Endothelial cell of umbilical vein (primary cell): Measurements from ENCODE around the gene PLCH1. TPM values are rescaled to one million over a fixed set of nuclear protein-coding genes. Genes with fewer than 3 reads are reported as not detected.

ENCODE experiments used
- BruUV-seq: library from RNA; stranded (reverse); fragments of 400-500 nt; replicated peaks from 2 replicates; lab custom pipeline; 2021; lab: Mats Ljungman, UMichigan
- CTCF ChIA-PET: fragments of 300-600, 350-600 bp; sonication (Branson Sonifier 250); formaldehyde crosslinking; loops from one replicate; lab custom pipeline; 2021; ENCODE audit warnings: antibody characterized with exemption, inconsistent platforms; lab: Charles Lee
- POLR2A ChIA-PET: fragments of 300-600, 350-600 bp; sonication (Branson Sonifier 250); formaldehyde crosslinking; loops from one replicate; lab custom pipeline; 2021; ENCODE audit warnings: antibody characterized with exemption, inconsistent platforms; lab: Charles Lee
- DNase-seq: peaks from one replicate; pipeline ENCODE4 v3.0.0-alpha.2; 2011; ENCODE audit warnings: low read depth, low spot score
- FAIRE-seq: peaks from 2 replicates; lab custom pipeline; 2011; peaks lifted over from hg19 to GRCh38; lab: Jason Lieb, UNC
- H2AFZ ChIP-seq: 2 replicates; pipeline ENCODE4 v1.6.0; 2012; ENCODE audit warnings: low read depth, low read length, control low read depth, inconsistent platforms
- H3K27ac ChIP-seq: 2 replicates; pipeline ENCODE4 v1.5.1; 2011; ENCODE audit warnings: low read depth, mild to moderate bottlenecking, control low read depth, low read length, moderate library complexity; ENCODE audit not compliant: insufficient read depth
- H3K27me3 ChIP-seq, 2 experiments: 2 replicates each; pipeline versions ENCODE4 v1.6.0 to v1.6.1; 2011; ENCODE audit warnings: low read length in 2 of 2, mixed read lengths in 1 of 2; ENCODE audit not compliant: control insufficient read depth in 2 of 2, insufficient read depth in 2 of 2
- H3K36me3 ChIP-seq, 2 experiments: 2 replicates in 1 of 2; 3 replicates in 1 of 2; pipeline ENCODE4 v1.5.1; 2011; ENCODE audit warnings: low read length in 2 of 2, mild to moderate bottlenecking in 1 of 2, moderate library complexity in 1 of 2; ENCODE audit not compliant: control insufficient read depth in 2 of 2, insufficient read depth in 2 of 2; ENCODE audit errors: extremely low read depth in 1 of 2
- H3K4me1 ChIP-seq: 3 replicates; pipeline ENCODE4 v1.5.1; 2011; ENCODE audit warnings: mild to moderate bottlenecking, low read length; ENCODE audit not compliant: control insufficient read depth, insufficient read depth; ENCODE audit errors: extremely low read depth
- H3K4me2 ChIP-seq: 2 replicates; pipeline ENCODE4 v1.6.1; 2011; ENCODE audit warnings: low read length, control low read depth, mixed read lengths; ENCODE audit not compliant: insufficient read depth
- H3K4me3 ChIP-seq, 3 experiments: fragments of 200-600 bp in 1 of 3; sonication (generic), shearing (Covaris generic) in 1 of 3; replicated peaks in 1 of 3; 2 replicates each; pipeline ENCODE4 v1.5.1; 2011 to 2016; ENCODE audit warnings: control low read depth in 3 of 3, low read length in 3 of 3, mild to moderate bottlenecking in 2 of 3, inconsistent platforms in 1 of 3, low read depth in 1 of 3, moderate library complexity in 1 of 3; ENCODE audit not compliant: insufficient read depth in 1 of 3
- H3K79me2 ChIP-seq: 2 replicates; pipeline ENCODE4 v1.6.0; 2012; ENCODE audit warnings: low read length, inconsistent platforms; ENCODE audit not compliant: control insufficient read depth, insufficient read depth
- H3K9ac ChIP-seq: replicated peaks from 2 replicates; pipeline ENCODE3; 2011; ENCODE audit warnings: low read length, control low read depth; ENCODE audit not compliant: insufficient read depth; ENCODE audit errors: extremely low read depth
- H3K9me1 ChIP-seq: replicated peaks from 3 replicates; pipeline ENCODE4 v1.6.0; 2011; ENCODE audit warnings: mild to moderate bottlenecking, low read length; ENCODE audit not compliant: control insufficient read depth, insufficient read depth; ENCODE audit errors: extremely low read depth
- H3K9me3 ChIP-seq: replicated peaks from 2 replicates; pipeline ENCODE4 v1.5.1; 2012; ENCODE audit warnings: low read length, inconsistent platforms; ENCODE audit not compliant: control insufficient read depth, insufficient read depth
- H4K20me1 ChIP-seq: replicated peaks from 2 replicates; pipeline ENCODE3; 2011; ENCODE audit warnings: mild to moderate bottlenecking, low read length; ENCODE audit not compliant: control insufficient read depth, insufficient read depth; ENCODE audit errors: extremely low read depth
- EZH2 ChIP-seq: IDR thresholded peaks from 2 replicates; pipeline ENCODE4 v1.6.1; 2012; ENCODE audit warnings: borderline replicate concordance, low read depth, mild to moderate bottlenecking, moderate library complexity, low read length, inconsistent platforms; ENCODE audit not compliant: severe bottlenecking
- FOS ChIP-seq: IDR thresholded peaks from 2 replicates; pipeline ENCODE4 v1.6.1; 2011; ENCODE audit warnings: mild to moderate bottlenecking, low read length, moderate library complexity, borderline replicate concordance; ENCODE audit not compliant: insufficient read depth
- GATA2 ChIP-seq: IDR thresholded peaks from 2 replicates; pipeline ENCODE4 v1.7.0; 2011; ENCODE audit warnings: low read depth, mild to moderate bottlenecking, moderate library complexity, mixed read lengths, low read length; ENCODE audit not compliant: insufficient read length, insufficient read depth
- MYC ChIP-seq: IDR thresholded peaks from one replicate; pipeline ENCODE4 v1.6.1; 2011; ENCODE audit warnings: mild to moderate bottlenecking, low read depth, low read length
- POLR2A ChIP-seq: IDR thresholded peaks from 2 replicates; pipeline ENCODE4 v1.6.1; 2012; ENCODE audit warnings: low read depth, mild to moderate bottlenecking, control low read depth, low read length
- POLR2AphosphoS5 ChIP-seq: IDR thresholded peaks from 2 replicates; pipeline ENCODE4 v1.6.1; 2012; ENCODE audit warnings: low read depth, mild to moderate bottlenecking, control low read depth, low read length, moderate library complexity; ENCODE audit not compliant: insufficient read depth
- dilution Hi-C: fragments of 300-500 bp; cut with MboI; formaldehyde crosslinking; loops from one replicate; pipeline ENCODE4 v1.15.0; 2019; ENCODE audit warnings: low sequenced_read_pairs; ENCODE audit not compliant: extremely low pct_ligation_motif_present
- intact Hi-C: fragments of 100-400 bp; cut with micrococcal nuclease; formaldehyde crosslinking; loops from one replicate; pipeline ENCODE4 v1.10.0; 2022
- polyA plus RNA-seq, 4 experiments: library from polyadenylated mRNA; depleted of rRNA in 3 of 4; stranded (reverse) in 3 of 4; unstranded in 1 of 4; fragments of >200 nt; gene quantifications; 2 replicates each; pipeline versions ENCODE4 v1.2.1 to v1.2.3, GENCODE V29; 2011 to 2012; ENCODE audit warnings: missing spikeins in 1 of 4
- total RNA-seq: library from RNA; stranded (reverse); gene quantifications from 2 replicates; pipeline ENCODE4 v1.2.3, GENCODE V29; 2021
- TF ChIP-seq, protein P1 (sequence below), 2 donors: IDR thresholded peaks; 1 replicate in 1 of 2; 2 replicates in 1 of 2; pipeline ENCODE4 v1.5.1; 2011; ENCODE audit warnings: low read length in 2 of 2, mild to moderate bottlenecking in 2 of 2, moderate library complexity in 2 of 2, control low read depth in 1 of 2, inconsistent platforms in 1 of 2, low read depth in 1 of 2; ENCODE audit not compliant: insufficient read depth in 1 of 2; ENCODE audit errors: extremely low read depth in 1 of 2
- TF ChIP-seq, protein P2 (sequence below): IDR thresholded peaks from 2 replicates; pipeline ENCODE4 v1.6.1; 2011; ENCODE audit not compliant: insufficient read depth, insufficient read length

The PLCH1 gene
- total and polyA plus RNA-seq, 2 donors (not counting 3 experiments of a cell fraction or from before 2014, with no cell fraction given), result 0.03 TPM; not detected in 1

DNA sequence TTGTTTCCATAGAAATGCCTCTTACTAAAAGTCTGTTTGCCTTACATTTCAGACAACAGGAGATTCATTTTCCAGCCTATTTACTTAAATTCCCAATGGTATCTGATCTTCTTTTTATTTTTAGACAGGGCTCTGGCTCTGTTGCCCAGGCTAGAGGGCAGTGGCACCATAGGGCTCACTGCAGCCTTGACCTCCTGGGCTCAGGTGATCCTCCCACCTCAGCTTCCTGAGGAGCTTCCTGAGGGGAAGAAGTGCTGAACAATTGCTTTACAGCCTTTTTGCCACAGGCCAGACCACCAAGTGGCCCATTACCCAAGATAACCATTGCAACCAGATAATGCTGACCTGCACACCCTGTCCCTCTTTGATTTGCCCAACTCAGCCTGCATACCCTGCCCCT is 126.3 kb downstream of the PLCH1 start:
- dilution Hi-C loops, result no loop called here
- Histone ChIP-seq H3K36me3 (no peaks in the 10 kb centered on the region), H2AFZ (no peak overlapping the region), H3K4me3 (no peak overlapping the region), H3K9me3 (no peaks in the 10 kb centered on the region), H4K20me1 (no peaks in the 10 kb centered on the region), H3K9me1 (no peaks in the 10 kb centered on the region), H3K9ac (no peak overlapping the region), H3K27me3 (no peaks in the 10 kb centered on the region), H3K4me2 (no peak overlapping the region), H3K27ac (no peak overlapping the region), H3K79me2 (no peaks in the 10 kb centered on the region), H3K4me1 (no peaks in the 10 kb centered on the region)
- no TSS peak for BruUV-seq
- POLR2A ChIA-PET, result no interaction called here
- DNase-seq, result no peak
- intact Hi-C loops, result no loop called here
- no peak for FAIRE-seq
- TF ChIP-seq, protein P1, sequence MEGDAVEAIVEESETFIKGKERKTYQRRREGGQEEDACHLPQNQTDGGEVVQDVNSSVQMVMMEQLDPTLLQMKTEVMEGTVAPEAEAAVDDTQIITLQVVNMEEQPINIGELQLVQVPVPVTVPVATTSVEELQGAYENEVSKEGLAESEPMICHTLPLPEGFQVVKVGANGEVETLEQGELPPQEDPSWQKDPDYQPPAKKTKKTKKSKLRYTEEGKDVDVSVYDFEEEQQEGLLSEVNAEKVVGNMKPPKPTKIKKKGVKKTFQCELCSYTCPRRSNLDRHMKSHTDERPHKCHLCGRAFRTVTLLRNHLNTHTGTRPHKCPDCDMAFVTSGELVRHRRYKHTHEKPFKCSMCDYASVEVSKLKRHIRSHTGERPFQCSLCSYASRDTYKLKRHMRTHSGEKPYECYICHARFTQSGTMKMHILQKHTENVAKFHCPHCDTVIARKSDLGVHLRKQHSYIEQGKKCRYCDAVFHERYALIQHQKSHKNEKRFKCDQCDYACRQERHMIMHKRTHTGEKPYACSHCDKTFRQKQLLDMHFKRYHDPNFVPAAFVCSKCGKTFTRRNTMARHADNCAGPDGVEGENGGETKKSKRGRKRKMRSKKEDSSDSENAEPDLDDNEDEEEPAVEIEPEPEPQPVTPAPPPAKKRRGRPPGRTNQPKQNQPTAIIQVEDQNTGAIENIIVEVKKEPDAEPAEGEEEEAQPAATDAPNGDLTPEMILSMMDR (IDR thresholded peaks at IDR 0.05; ENCODE audit: extremely low read depth in 1 of 2, insufficient read depth in 1 of 2, low read depth in 1 of 2, low read length in 2 of 2), result no peak
- TF ChIP-seq POLR2AphosphoS5 (no peak), GATA2 (no peak)
- CTCF ChIA-PET, result no interaction called here

DNA sequence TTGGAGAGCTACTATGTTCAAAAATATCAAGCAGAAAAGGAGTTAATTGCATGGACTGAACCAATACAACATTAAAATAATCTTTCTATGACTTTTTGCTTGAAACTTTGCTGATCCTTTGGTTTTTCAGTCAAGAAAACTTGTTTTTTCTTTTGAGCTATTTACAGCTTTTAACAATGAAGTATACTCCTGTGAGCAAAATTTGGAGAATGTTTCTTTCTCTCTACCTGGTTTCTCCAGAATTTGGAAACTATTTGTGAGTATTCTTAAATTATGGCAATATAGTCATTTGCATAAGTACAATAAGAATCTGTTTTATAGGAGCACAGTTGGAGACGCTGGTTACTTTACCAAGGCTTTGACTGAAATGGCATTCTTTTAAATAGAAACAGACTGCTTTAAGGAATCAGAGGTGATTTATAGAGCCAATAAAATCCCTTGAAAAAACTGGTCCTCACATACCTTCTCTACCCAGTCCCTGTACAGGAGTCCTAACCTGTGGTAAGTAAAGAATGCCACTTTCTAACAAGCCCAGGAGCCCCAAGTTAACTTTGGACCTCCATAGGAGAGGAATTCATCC is 127.4 kb downstream of the PLCH1 start:
- Histone ChIP-seq H3K4me3 (no peak overlapping the region), H3K4me2 (no peak overlapping the region), H3K9me1 (no peaks in the 10 kb centered on the region), H3K9me3 (no peaks in the 10 kb centered on the region), H3K27ac (no peak overlapping the region), H2AFZ (no peak overlapping the region), H3K79me2 (no peaks in the 10 kb centered on the region), H3K4me1 (no peaks in the 10 kb centered on the region), H3K27me3 (no peaks in the 10 kb centered on the region), H3K36me3 (no peaks in the 10 kb centered on the region), H3K9ac (no peak overlapping the region), H4K20me1 (no peaks in the 10 kb centered on the region)
- no peak for DNase-seq
- no peak for TF ChIP-seq MYC
- TF ChIP-seq FOS, result no peak
- TF ChIP-seq, protein P2, sequence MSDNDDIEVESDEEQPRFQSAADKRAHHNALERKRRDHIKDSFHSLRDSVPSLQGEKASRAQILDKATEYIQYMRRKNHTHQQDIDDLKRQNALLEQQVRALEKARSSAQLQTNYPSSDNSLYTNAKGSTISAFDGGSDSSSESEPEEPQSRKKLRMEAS, result no peak
- no peak for TF ChIP-seq POLR2AphosphoS5
- no peak for TF ChIP-seq POLR2A
- no peak for TF ChIP-seq GATA2
- TF ChIP-seq EZH2, result no peak
- TF ChIP-seq, protein P1 (IDR thresholded peaks at IDR 0.05; ENCODE audit: extremely low read depth in 1 of 2, insufficient read depth in 1 of 2, low read depth in 1 of 2, low read length in 2 of 2), result no peak
- POLR2A ChIA-PET, result no interaction called here
- CTCF ChIA-PET, result no interaction called here
- BruUV-seq, result no TSS peak
- dilution Hi-C loops (no loop called here), intact Hi-C loops (no loop called here)
- no peak for FAIRE-seq
